IMR-90 (cell line): Measurements from ENCODE around the gene KRT5. TPM values are rescaled to one million over a fixed set of nuclear protein-coding genes. Genes with fewer than 3 reads are reported as not detected.

Experiments
- ATAC-seq: fragments of 200-7000 bp; cut with Tn5 transposase; 2 replicates; pipeline ENCODE4 v1.9.1; 2020; ENCODE audit warnings: low read depth, mild to moderate bottlenecking, moderate library complexity
- BruUV-seq: library from RNA; stranded (reverse); fragments of 400-500 nt; replicated peaks from 2 replicates; lab custom pipeline; 2021; lab: Mats Ljungman, UMichigan
- CTCF ChIA-PET: fragments of 300-600 bp; formaldehyde crosslinking; extraction: SDS; loops from one replicate; lab custom pipeline; 2021; ENCODE audit warnings: antibody characterized with exemption; lab: Yijun Ruan, JAX
- POLR2A ChIA-PET: fragments of 300-600 bp; sonication (Branson Sonifier 250); formaldehyde crosslinking; loops from one replicate; lab custom pipeline; 2022; ENCODE audit warnings: antibody characterized with exemption; ENCODE audit not compliant: unreplicated experiment; lab: Charles Lee
- DNase-seq: peaks from one replicate; pipeline ENCODE4 v3.0.0; 2013
- H2AFZ ChIP-seq: replicated peaks from 2 replicates; pipeline ENCODE3; 2013; ENCODE audit warnings: low read length, mild to moderate bottlenecking; ENCODE audit not compliant: poor library complexity
- H2AK5ac ChIP-seq: 2 replicates; pipeline ENCODE4 v1.6.1; 2013; ENCODE audit warnings: low read depth, low read length, inconsistent platforms
- H2AK9ac ChIP-seq: replicated peaks from 2 replicates; pipeline ENCODE3; 2013; ENCODE audit warnings: mild to moderate bottlenecking, low read depth, low read length, moderate library complexity; ENCODE audit not compliant: poor library complexity
- H2BK120ac ChIP-seq: 2 replicates; pipeline ENCODE4 v1.6.1; 2013; ENCODE audit warnings: low read depth, low read length, inconsistent platforms
- H2BK15ac ChIP-seq: 3 replicates; pipeline ENCODE4 v1.6.1; 2013; ENCODE audit warnings: low read depth, low read length, inconsistent platforms
- H2BK20ac ChIP-seq: 2 replicates; pipeline ENCODE4 v1.6.1; 2013; ENCODE audit warnings: low read depth, mild to moderate bottlenecking, inconsistent platforms, low read length, moderate library complexity
- H2BK5ac ChIP-seq: 2 replicates; pipeline ENCODE4 v1.6.1; 2013; ENCODE audit warnings: mild to moderate bottlenecking, low read depth, low read length, inconsistent platforms; ENCODE audit not compliant: poor library complexity, severe bottlenecking
- H3K14ac ChIP-seq: replicated peaks from 2 replicates; pipeline ENCODE4 v1.6.1; 2013; ENCODE audit warnings: low read depth, low read length, inconsistent platforms
- H3K18ac ChIP-seq: 2 replicates; pipeline ENCODE4 v1.6.1; 2013; ENCODE audit warnings: low read depth, low read length, control low read depth
- H3K23ac ChIP-seq: 2 replicates; pipeline ENCODE4 v1.6.1; 2013; ENCODE audit warnings: low read depth, low read length, inconsistent platforms
- H3K27ac ChIP-seq: 2 replicates; pipeline ENCODE4 v1.5.1; 2013; ENCODE audit warnings: mild to moderate bottlenecking, control low read depth, low read length; ENCODE audit not compliant: insufficient read depth
- H3K27me3 ChIP-seq: 2 replicates; pipeline ENCODE4 v1.6.1; 2013; ENCODE audit warnings: low read length; ENCODE audit not compliant: control insufficient read depth, insufficient read depth
- H3K36me3 ChIP-seq: 2 replicates; pipeline ENCODE4 v1.6.1; 2013; ENCODE audit warnings: low read length, mixed read lengths; ENCODE audit not compliant: control insufficient read depth, insufficient read depth
- H3K4ac ChIP-seq: 2 replicates; pipeline ENCODE4 v1.6.1; 2013; ENCODE audit warnings: low read depth, low read length, inconsistent platforms
- H3K4me1 ChIP-seq: 2 replicates; pipeline ENCODE4 v1.6.1; 2013; ENCODE audit warnings: low read length, mixed read lengths; ENCODE audit not compliant: control insufficient read depth, insufficient read depth
- H3K4me2 ChIP-seq: 2 replicates; pipeline ENCODE4 v1.6.1; 2013; ENCODE audit warnings: low read depth, mild to moderate bottlenecking, control low read depth, low read length, moderate library complexity
- H3K4me3 ChIP-seq: 2 replicates; pipeline ENCODE4 v1.5.1; 2013; ENCODE audit warnings: low read depth, mild to moderate bottlenecking, control low read depth, low read length, moderate library complexity; ENCODE audit not compliant: insufficient read depth
- H3K56ac ChIP-seq: 2 replicates; pipeline ENCODE4 v1.6.1; 2013; ENCODE audit warnings: low read length, inconsistent platforms; ENCODE audit not compliant: insufficient read depth; ENCODE audit errors: extremely low read depth
- H3K79me1 ChIP-seq, 2 experiments: 2 replicates each; pipeline ENCODE4 v1.6.1; 2013; ENCODE audit warnings: low read length in 2 of 2, inconsistent platforms in 1 of 2, low read depth in 1 of 2
- H3K9ac ChIP-seq: 2 replicates; pipeline ENCODE4 v1.6.1; 2013; ENCODE audit warnings: low read depth, low read length, control low read depth
- H3K9me1 ChIP-seq: 2 replicates; pipeline ENCODE4 v1.6.1; 2013; ENCODE audit warnings: low read length, inconsistent platforms; ENCODE audit not compliant: insufficient read depth
- H3K9me3 ChIP-seq: 2 replicates; pipeline ENCODE4 v1.6.1; 2013; ENCODE audit warnings: low read length; ENCODE audit not compliant: control insufficient read depth, insufficient read depth
- H4K20me1 ChIP-seq: 2 replicates; pipeline ENCODE4 v1.6.1; 2013; ENCODE audit warnings: low read length, inconsistent platforms; ENCODE audit not compliant: insufficient read depth
- H4K5ac ChIP-seq: 2 replicates; pipeline ENCODE4 v1.6.1; 2013; ENCODE audit warnings: mild to moderate bottlenecking, low read depth, low read length, control low read depth
- H4K8ac ChIP-seq, 2 experiments: 2 replicates each; pipeline ENCODE4 v1.6.1; 2013; ENCODE audit warnings: low read depth in 2 of 2, low read length in 2 of 2, control low read depth in 1 of 2, inconsistent platforms in 1 of 2
- H4K91ac ChIP-seq: 2 replicates; pipeline ENCODE4 v1.6.1; 2013; ENCODE audit warnings: low read depth, low read length, inconsistent platforms; ENCODE audit not compliant: insufficient read depth
- NFE2L2 ChIP-seq: fragments of 150-350 bp; IDR thresholded peaks from 2 replicates; pipeline ENCODE4 v1.6.1; 2016; ENCODE audit warnings: low read depth, mild to moderate bottlenecking, low read length
- RAD21 ChIP-seq: IDR thresholded peaks from 2 replicates; pipeline ENCODE4 v1.6.1; 2012; ENCODE audit warnings: low read length, improper control_type of control experiment
- RCOR1 ChIP-seq: IDR thresholded peaks from 2 replicates; pipeline ENCODE4 v1.6.1; 2012; ENCODE audit warnings: mild to moderate bottlenecking, low read length, improper control_type of control experiment; ENCODE audit not compliant: insufficient replicate concordance
- RFX5 ChIP-seq: IDR thresholded peaks from 2 replicates; pipeline ENCODE4 v1.8.0; 2012; ENCODE audit warnings: low read depth, mild to moderate bottlenecking, low read length, moderate library complexity
- WGBS, 2 experiments: methylation state at CpG; one replicate each; pipeline versions ENCODE4 v1.1.5 to v1.1.7; 2013; ENCODE audit warnings: missing lambda C conversion rate in 2 of 2; ENCODE audit not compliant: insufficient read length in 1 of 2; ENCODE audit errors: extremely low coverage in 2 of 2; 5-methylcytosine and 5-hydroxymethylcytosine counted together
- dilution Hi-C: fragments of 300-500 bp; cut with HindIII; formaldehyde crosslinking; loops from one replicate; pipeline ENCODE4 v1.14.3; 2018; ENCODE audit warnings: low sequenced_read_pairs; ENCODE audit not compliant: unreplicated experiment
- in situ Hi-C: fragments of 300-500 bp; cut with MboI; formaldehyde crosslinking; loops from 3 replicates; pipeline ENCODE4 v1.14.3; 2019; ENCODE audit warnings: low sequenced_read_pairs, inconsistent platforms, mixed read lengths
- intact Hi-C: fragments of 100-400 bp; cut with micrococcal nuclease; formaldehyde crosslinking; loops from 2 replicates; pipeline ENCODE4 v1.10.0; 2022
- polyA plus RNA-seq, 3 experiments: library from polyadenylated mRNA; depleted of rRNA; stranded (reverse); fragments of >200 nt; gene quantifications; 2 replicates each; pipeline ENCODE4 v1.2.3, GENCODE V29; 2012; ENCODE audit warnings: low replicate concordance in 1 of 3
- total RNA-seq: library from RNA; depleted of rRNA; stranded (reverse); fragments of >200 nt; gene quantifications from 2 replicates; pipeline ENCODE4 v1.2.3, GENCODE V29; 2012; rRNA removed

KRT5 gene
- total and polyA plus RNA-seq, 2 of the 4 experiments (the other 2 are of a cell fraction): not detected

DNA sequence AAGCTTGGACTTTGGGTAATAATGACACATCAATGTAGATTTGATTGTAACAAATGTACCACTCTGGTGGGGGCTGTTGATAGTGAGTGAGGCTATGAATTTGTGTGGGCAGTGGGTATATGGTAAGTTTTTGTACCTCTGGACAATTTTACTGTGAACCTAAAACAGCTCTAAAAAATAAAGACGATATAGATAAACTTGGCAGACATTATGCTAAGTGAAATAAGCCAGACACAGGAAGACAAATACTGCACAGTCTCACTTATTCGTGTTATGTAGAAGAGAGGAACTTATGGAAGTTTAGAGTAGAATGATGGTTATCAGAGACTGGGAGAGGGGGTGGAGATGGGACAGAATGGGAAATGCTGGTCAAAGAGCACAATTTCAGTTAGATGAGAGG, 55.3 kb downstream of the KRT5 start:
- H3K23ac ChIP-seq: no peak overlapping the region
- H3K4me3 ChIP-seq: no peak overlapping the region
- no peak overlapping the region for H2BK20ac ChIP-seq
- H2AFZ ChIP-seq: no peak overlapping the region
- no peak overlapping the region for H3K4me2 ChIP-seq
- no peak overlapping the region for H3K9ac ChIP-seq
- no peak overlapping the region for H2AK5ac ChIP-seq
- no peak overlapping the region for H2AK9ac ChIP-seq
- no peaks in the 10 kb centered on the region for H3K79me1 ChIP-seq
- no peak overlapping the region for H3K14ac ChIP-seq
- H3K18ac ChIP-seq: no peak overlapping the region
- no peak overlapping the region for H3K56ac ChIP-seq
- no peaks in the 10 kb centered on the region for H4K20me1 ChIP-seq
- no peak overlapping the region for H2BK5ac ChIP-seq
- H3K27me3 ChIP-seq: peaks cover 7% of the 10 kb centered on the region; the same call in 1 of the 2 replicates
- no peak for ATAC-seq
- no CpG with 5 or more reads among the region's 2 CpGs for WGBS, 2 experiments
- H3K9me1 ChIP-seq: no peaks in the 10 kb centered on the region
- H4K91ac ChIP-seq: no peak overlapping the region
- DNase-seq: no peak
- H3K4ac ChIP-seq: no peak overlapping the region
- ChIA-PET CTCF (no interaction called here), POLR2A (no interaction called here)
- intact Hi-C loops: no loop called here
- no peaks in the 10 kb centered on the region for H3K36me3 ChIP-seq
- H2BK120ac ChIP-seq: no peak overlapping the region
- dilution Hi-C loops: no loop called here
- no peak overlapping the region for H3K27ac ChIP-seq
- H4K8ac ChIP-seq: no peak overlapping the region
- H3K4me1 ChIP-seq: no peaks in the 10 kb centered on the region
- no peak for TF ChIP-seq RAD21
- TF ChIP-seq NFE2L2: no peak
- TF ChIP-seq RFX5: no peak
- no peak for TF ChIP-seq RCOR1
- in situ Hi-C loops: no loop called here
- no peak overlapping the region for H2BK15ac ChIP-seq
- BruUV-seq: no TSS peak
- H4K5ac ChIP-seq: no peak overlapping the region
- no peaks in the 10 kb centered on the region for H3K9me3 ChIP-seq

Other genes starting within 250 kb of the KRT5 start
- gene KRT86, start 245.7 kb downstream of the KRT5 start, total RNA-seq: not detected in 2 replicates
- gene KRT86, start 245.7 kb downstream of the KRT5 start, polyA plus RNA-seq (2012; rRNA removed): 0.06 TPM in 1 of 2 replicates, not detected in the other
- gene KRT81, start 228.9 kb downstream of the KRT5 start, total RNA-seq: under 0.01 TPM in 2 replicates
- gene KRT81, start 228.9 kb downstream of the KRT5 start, polyA plus RNA-seq (2012; rRNA removed): 0.05 and 0.29 TPM in 2 replicates
- gene KRT83, start 199.0 kb downstream of the KRT5 start, total RNA-seq: not detected in 2 replicates
- not detected in 2 replicates for gene KRT83, start 199.0 kb downstream of the KRT5 start, polyA plus RNA-seq (2012; rRNA removed)
- gene KRT85, start 152.9 kb downstream of the KRT5 start, total RNA-seq: not detected in 2 replicates
- not detected in 2 replicates for gene KRT85, start 152.9 kb downstream of the KRT5 start, polyA plus RNA-seq (2012; rRNA removed)
- not detected in 2 replicates for gene KRT84, start 134.7 kb downstream of the KRT5 start, total RNA-seq
- gene KRT84, start 134.7 kb downstream of the KRT5 start, polyA plus RNA-seq (2012; rRNA removed): not detected in 2 replicates
- gene KRT82, start 114.1 kb downstream of the KRT5 start, total RNA-seq: not detected in 2 replicates
- gene KRT82, start 114.1 kb downstream of the KRT5 start, polyA plus RNA-seq (2012; rRNA removed): not detected in 2 replicates
- not detected in 2 replicates for gene KRT75, start 86.0 kb downstream of the KRT5 start, total RNA-seq
- gene KRT75, start 86.0 kb downstream of the KRT5 start, polyA plus RNA-seq (2012; rRNA removed): not detected in 2 replicates
- gene KRT6B, start 68.2 kb downstream of the KRT5 start, total RNA-seq: not detected in 2 replicates
- not detected in 2 replicates for gene KRT6B, start 68.2 kb downstream of the KRT5 start, polyA plus RNA-seq (2012; rRNA removed)
- gene KRT6C, start 46.6 kb downstream of the KRT5 start, total RNA-seq: not detected in 2 replicates
- not detected in 2 replicates for gene KRT6C, start 46.6 kb downstream of the KRT5 start, polyA plus RNA-seq (2012; rRNA removed)
- not detected in 2 replicates for gene KRT6A, start 27.1 kb downstream of the KRT5 start, total RNA-seq
- gene KRT6A, start 27.1 kb downstream of the KRT5 start, polyA plus RNA-seq (2012; rRNA removed): not detected in 2 replicates
- not detected in 2 replicates for gene KRT71, start 32.8 kb upstream of the KRT5 start, total RNA-seq
- gene KRT71, start 32.8 kb upstream of the KRT5 start, polyA plus RNA-seq (2012; rRNA removed): not detected in 2 replicates
- not detected in 2 replicates for gene KRT74, start 53.4 kb upstream of the KRT5 start, total RNA-seq
- not detected in 2 replicates for gene KRT74, start 53.4 kb upstream of the KRT5 start, polyA plus RNA-seq (2012; rRNA removed)
- gene KRT72, start 81.1 kb upstream of the KRT5 start, total RNA-seq: not detected in 2 replicates
- not detected in 2 replicates for gene KRT72, start 81.1 kb upstream of the KRT5 start, polyA plus RNA-seq (2012; rRNA removed)
- gene KRT73, start 98.2 kb upstream of the KRT5 start, total RNA-seq: not detected in 2 replicates
- gene KRT73, start 98.2 kb upstream of the KRT5 start, polyA plus RNA-seq (2012; rRNA removed): not detected in 2 replicates
- not detected in 2 replicates for gene KRT2, start 131.8 kb upstream of the KRT5 start, total RNA-seq
- not detected in 2 replicates for gene KRT2, start 131.8 kb upstream of the KRT5 start, polyA plus RNA-seq (2012; rRNA removed)
- gene KRT1, start 160.0 kb upstream of the KRT5 start, total RNA-seq: not detected in 2 replicates
- not detected in 2 replicates for gene KRT1, start 160.0 kb upstream of the KRT5 start, polyA plus RNA-seq (2012; rRNA removed)
- gene KRT77, start 183.1 kb upstream of the KRT5 start, total RNA-seq: not detected in 2 replicates
- not detected in 2 replicates for gene KRT77, start 183.1 kb upstream of the KRT5 start, polyA plus RNA-seq (2012; rRNA removed)